ENCODE measurements around the gene PLEKHG1. TPM values are rescaled to one million over a fixed set of nuclear protein-coding genes. Genes with fewer than 3 reads are reported as not detected.

Gene PLEKHG1
- total and polyA plus RNA-seq, 12 donors, result 2.1 to 14.5 (median 7.6) TPM

- intact Hi-C loops (cut with DNase I), result no loop called here
These were observed 12.0 kb upstream of the PLEKHG1 start for GRCh38 chr6:150587637-150588036.

GRCh38 chr6:150588888-150589499 is 10.7 kb upstream of the PLEKHG1 start:
- 69 to 86% (median 78%) methylated on average over 9 of the region's 9 CpGs for WGBS, 4 donors
- Histone ChIP-seq H3K27me3 (no peaks in the 10 kb centered on the region), H3K36me3 (replicated peaks in 1 of 2) (no peaks in the 10 kb centered on the region), H3K4me3 (no peak overlapping the region), H3K4me1 (replicated peaks in 1 of 2) (no peaks in the 10 kb centered on the region), H3K27ac (no peak overlapping the region), H3K9me3 (replicated peaks in 1 of 3) (no peaks in the 10 kb centered on the region)
- intact Hi-C loops (cut with DNase I), result no loop called here
- TF ChIP-seq POLR2A (IDR thresholded peaks at IDR 0.05), result no peak
- DNase-seq, result no peak

More at GRCh38 chr6:150587637-150588036, 12.0 kb upstream of the PLEKHG1 start:
- Histone ChIP-seq H3K4me1 (replicated peaks in 1 of 2) (no peaks in the 10 kb centered on the region), H3K4me3 (no peak overlapping the region), H3K27ac (no peak overlapping the region), H3K36me3 (replicated peaks in 1 of 2) (no peaks in the 10 kb centered on the region), H3K27me3 (no peaks in the 10 kb centered on the region), H3K9me3 (replicated peaks in 1 of 3) (no peaks in the 10 kb centered on the region)
- WGBS, 4 donors, result 42 to 86% (median 56%) methylated on average over 4 of the region's 4 CpGs
- DNase-seq, result no peak
- no peak for TF ChIP-seq POLR2A (IDR thresholded peaks at IDR 0.05)
- TF ChIP-seq CTCF (IDR thresholded peaks at IDR 0.05), result no peak

DNA sequence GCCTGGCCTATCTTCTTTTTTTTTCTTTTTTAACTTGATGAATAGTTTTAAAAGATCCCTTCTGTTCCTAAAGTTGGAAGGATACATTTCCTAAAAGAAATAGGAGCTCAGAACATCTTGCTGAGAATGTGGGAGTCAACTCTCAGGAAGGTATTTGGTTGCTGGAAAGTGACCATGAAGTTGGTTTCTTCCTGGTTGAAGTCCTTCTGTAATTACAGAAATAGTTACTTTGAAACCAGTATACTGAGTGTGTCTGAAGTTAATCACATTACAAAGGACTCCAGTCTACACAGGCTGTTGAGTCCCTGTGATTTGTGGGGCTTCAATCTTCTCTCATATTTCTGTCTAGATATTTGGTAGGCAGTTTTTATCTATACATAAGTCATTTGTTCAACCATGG is 9.8 kb upstream of the PLEKHG1 start:
- no peak overlapping the region for H3K27ac ChIP-seq
- intact Hi-C loops (cut with DNase I), result no loop called here

GRCh38 chr6:150590446-150590845 is 9.2 kb upstream of the PLEKHG1 start:
- intact Hi-C loops (cut with DNase I), result no loop called here
- WGBS, 4 donors, result 70 to 86% (median 82%) methylated on average over 3 of the region's 3 CpGs

More for the DNA sequence above, 9.8 kb upstream of the PLEKHG1 start:
- no peak for DNase-seq
- no peaks in the 10 kb centered on the region for H3K9me3 ChIP-seq (replicated peaks in 1 of 3)
- no peaks in the 10 kb centered on the region for H3K4me1 ChIP-seq (replicated peaks in 1 of 2)
- no peak for TF ChIP-seq POLR2A (IDR thresholded peaks at IDR 0.05)
- TF ChIP-seq CTCF (IDR thresholded peaks at IDR 0.05), result no peak
- H3K4me3 ChIP-seq, result no peak overlapping the region
- H3K36me3 ChIP-seq (replicated peaks in 1 of 2), result no peaks in the 10 kb centered on the region
- no peaks in the 10 kb centered on the region for H3K27me3 ChIP-seq

More at GRCh38 chr6:150590446-150590845, 9.2 kb upstream of the PLEKHG1 start:
- TF ChIP-seq POLR2A (IDR thresholded peaks at IDR 0.05) (no peak), CTCF (IDR thresholded peaks at IDR 0.05) (no peak)
- H3K27ac ChIP-seq, result no peak overlapping the region
- H3K27me3 ChIP-seq, result no peaks in the 10 kb centered on the region
- no peaks in the 10 kb centered on the region for H3K36me3 ChIP-seq (replicated peaks in 1 of 2)
- DNase-seq, result no peak
- no peaks in the 10 kb centered on the region for H3K4me1 ChIP-seq (replicated peaks in 1 of 2)
- no peaks in the 10 kb centered on the region for H3K9me3 ChIP-seq (replicated peaks in 1 of 3)
- no peak overlapping the region for H3K4me3 ChIP-seq
